Measurements from ENCODE around the gene PRICKLE3. TPM values are rescaled to one million over a fixed set of nuclear protein-coding genes. Genes with fewer than 3 reads are reported as not detected.

PRICKLE3 gene
- polyA plus RNA-seq, 3 donors = 4.4 to 22.3 (median 5.4) TPM

DNA sequence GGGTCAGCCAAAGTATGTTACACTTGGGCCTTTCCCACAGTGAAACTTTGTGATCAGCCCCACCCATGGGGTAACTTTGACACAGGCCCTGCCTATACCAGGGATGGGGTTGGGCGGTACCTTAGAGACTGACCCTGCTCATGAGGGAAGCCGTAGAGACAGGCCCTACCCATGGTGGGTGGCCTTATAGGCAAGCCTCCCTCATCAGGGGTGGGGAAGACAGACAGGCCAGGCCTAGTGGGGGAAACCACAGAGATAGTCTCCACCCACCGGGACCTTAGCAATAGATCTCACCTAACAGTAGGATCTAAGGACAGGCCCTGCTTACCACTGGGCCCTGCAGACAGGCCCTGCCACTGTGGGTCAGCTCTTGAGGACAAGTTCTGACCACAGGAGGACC lies 7.6 kb downstream of the PRICKLE3 start:
- intact Hi-C loops (cut with micrococcal nuclease) = no loop called here
- Histone ChIP-seq H4K20me1 (ENCODE audit: insufficient read depth, low read length) (peaks cover 1% of the 10 kb centered on the region), H3K4me2 (replicated peaks; ENCODE audit: extremely low read depth, low read length, poor library complexity, severe bottlenecking) (no peak overlapping the region), H3K27me3 (ENCODE audit: control insufficient read depth in 2 of 2, insufficient read depth in 2 of 2, low read length in 2 of 2) (no peaks in the 10 kb centered on the region), H3K27ac (ENCODE audit: low read depth in 1 of 2, low read length in 2 of 2) (no peak overlapping the region), H2AFZ (ENCODE audit: insufficient read depth, low read depth, low read length, poor library complexity, severe bottlenecking) (no peak overlapping the region), H3K79me2 (ENCODE audit: insufficient read depth, low read length) (peaks cover 24% of the 10 kb centered on the region), H3K9ac (ENCODE audit: insufficient read depth, low read length, poor library complexity, severe bottlenecking) (no peak overlapping the region), H3K36me3 (replicated peaks in 1 of 2; ENCODE audit: control insufficient read depth in 1 of 2, insufficient read depth in 2 of 2, low read length in 2 of 2) (peaks cover 47 to 71% of the 10 kb centered on the region in 2 donors), H3K9me3 (replicated peaks in 1 of 2; ENCODE audit: control insufficient read depth in 1 of 2, insufficient read depth in 1 of 2, low read length in 2 of 2) (no peaks in the 10 kb centered on the region), H3K4me3 (replicated peaks in 1 of 3; ENCODE audit: low read depth in 2 of 3, low read length in 3 of 3) (no peak overlapping the region), H3K4me1 (ENCODE audit: control insufficient read depth in 1 of 2, insufficient read depth in 2 of 2, low read length in 2 of 2) (peaks cover 33 to 45% of the 10 kb centered on the region in 2 donors)
- no peak overlapping the region for H3K4me3 Mint-ChIP-seq
- peaks cover 0 to 14% (median 2%) of the 10 kb centered on the region in 7 donors for H3K9me3 Mint-ChIP-seq
- H3K4me1 Mint-ChIP-seq = peaks cover 35% of the 10 kb centered on the region
- WGBS (ENCODE audit: insufficient coverage) = 80% methylated on average over 1 of the region's 3 CpGs
- TF ChIP-seq CTCF (IDR thresholded peaks at IDR 0.05) = no peak
- DNase-seq = no peak
- H3K36me3 Mint-ChIP-seq = peaks cover 50 to 68% of the 10 kb centered on the region in 2 donors
- H3K27me3 Mint-ChIP-seq (ENCODE audit: low read depth in 3 of 3) = peaks cover 0 to 5% (median 0%) of the 10 kb centered on the region in 3 donors
- H3K27ac Mint-ChIP-seq = peak overlapping the region in 1 of 7 donors; percentile 38

DNA sequence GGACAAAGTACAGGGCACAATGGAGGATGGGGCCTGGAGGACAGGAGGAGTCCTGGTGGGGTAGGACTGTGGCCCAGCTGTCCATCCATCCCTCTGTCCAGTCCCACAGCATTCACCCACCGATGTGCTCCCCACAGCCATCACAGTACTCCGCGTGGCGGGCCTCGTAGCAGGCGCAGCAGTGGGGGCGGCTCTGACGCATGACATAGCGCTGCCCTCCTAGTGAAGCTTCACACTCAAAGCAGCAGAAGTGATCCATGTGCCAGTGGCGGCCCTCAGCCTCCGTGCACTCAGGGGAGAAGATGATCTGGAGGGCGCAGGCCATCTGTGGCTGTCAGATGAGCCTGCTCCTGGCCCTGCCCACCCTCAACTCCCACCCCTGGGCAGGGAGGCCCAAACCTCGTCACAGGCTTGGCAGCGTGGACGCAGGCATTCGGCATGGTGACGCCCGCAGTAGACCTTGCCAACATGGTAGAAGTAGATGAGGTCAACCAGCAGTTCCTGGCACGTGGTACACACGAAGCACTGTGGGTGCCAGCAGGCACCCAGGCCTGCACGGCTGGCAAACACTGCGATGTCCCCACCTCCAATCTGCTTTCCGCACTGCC lies 8.2 kb downstream of the PRICKLE3 start:
- Histone ChIP-seq H3K27ac (ENCODE audit: low read depth in 1 of 2, low read length in 2 of 2) (no peak overlapping the region), H3K9me3 (replicated peaks in 1 of 2; ENCODE audit: control insufficient read depth in 1 of 2, insufficient read depth in 1 of 2, low read length in 2 of 2) (no peaks in the 10 kb centered on the region), H3K79me2 (ENCODE audit: insufficient read depth, low read length) (peaks cover 30% of the 10 kb centered on the region), H3K9ac (ENCODE audit: insufficient read depth, low read length, poor library complexity, severe bottlenecking) (no peak overlapping the region), H3K27me3 (ENCODE audit: control insufficient read depth in 2 of 2, insufficient read depth in 2 of 2, low read length in 2 of 2) (no peaks in the 10 kb centered on the region), H3K4me2 (replicated peaks; ENCODE audit: extremely low read depth, low read length, poor library complexity, severe bottlenecking) (no peak overlapping the region), H2AFZ (ENCODE audit: insufficient read depth, low read depth, low read length, poor library complexity, severe bottlenecking) (no peak overlapping the region), H3K4me3 (replicated peaks in 1 of 3; ENCODE audit: low read depth in 2 of 3, low read length in 3 of 3) (no peak overlapping the region), H3K4me1 (ENCODE audit: control insufficient read depth in 1 of 2, insufficient read depth in 2 of 2, low read length in 2 of 2) (peaks cover 38 to 51% of the 10 kb centered on the region in 2 donors), H3K36me3 (replicated peaks in 1 of 2; ENCODE audit: control insufficient read depth in 1 of 2, insufficient read depth in 2 of 2, low read length in 2 of 2) (peaks cover 50 to 70% of the 10 kb centered on the region in 2 donors), H4K20me1 (ENCODE audit: insufficient read depth, low read length) (peaks cover 5% of the 10 kb centered on the region)
- peaks cover 41% of the 10 kb centered on the region for H3K4me1 Mint-ChIP-seq
- H3K36me3 Mint-ChIP-seq = peaks cover 53 to 68% of the 10 kb centered on the region in 2 donors
- no peak for DNase-seq
- peaks cover 0 to 10% (median 0%) of the 10 kb centered on the region in 3 donors for H3K27me3 Mint-ChIP-seq (ENCODE audit: low read depth in 3 of 3)
- WGBS (ENCODE audit: insufficient coverage) = 97% methylated on average over 6 of the region's 23 CpGs
- no peak for TF ChIP-seq CTCF (IDR thresholded peaks at IDR 0.05)
- H3K4me3 Mint-ChIP-seq = no peak overlapping the region
- H3K9me3 Mint-ChIP-seq = peaks cover 0 to 16% (median 4%) of the 10 kb centered on the region in 7 donors
- H3K27ac Mint-ChIP-seq = peak overlapping the region in 4 of 7 donors; percentile 45 to 92 (median 90)
- intact Hi-C loops (cut with micrococcal nuclease) = no loop called here
